ENCODE results near the gene SAMD10. TPM values are rescaled to one million over a fixed set of nuclear protein-coding genes. Genes with fewer than 3 reads are reported as not detected.
"Not testable (repeated sequence)": the region's sequence is repeated elsewhere in the genome, so short reads cannot be mapped to it uniquely, and the experiment has no call there.

SAMD10 gene
- total RNA-seq, 1 donor from 2014 or later: 5.4 TPM

GRCh38 chr20:63941282-63942081 is 38.0 kb downstream of the SAMD10 start:
- no peak for DNase-seq (ENCODE audit: low read depth)

DNA sequence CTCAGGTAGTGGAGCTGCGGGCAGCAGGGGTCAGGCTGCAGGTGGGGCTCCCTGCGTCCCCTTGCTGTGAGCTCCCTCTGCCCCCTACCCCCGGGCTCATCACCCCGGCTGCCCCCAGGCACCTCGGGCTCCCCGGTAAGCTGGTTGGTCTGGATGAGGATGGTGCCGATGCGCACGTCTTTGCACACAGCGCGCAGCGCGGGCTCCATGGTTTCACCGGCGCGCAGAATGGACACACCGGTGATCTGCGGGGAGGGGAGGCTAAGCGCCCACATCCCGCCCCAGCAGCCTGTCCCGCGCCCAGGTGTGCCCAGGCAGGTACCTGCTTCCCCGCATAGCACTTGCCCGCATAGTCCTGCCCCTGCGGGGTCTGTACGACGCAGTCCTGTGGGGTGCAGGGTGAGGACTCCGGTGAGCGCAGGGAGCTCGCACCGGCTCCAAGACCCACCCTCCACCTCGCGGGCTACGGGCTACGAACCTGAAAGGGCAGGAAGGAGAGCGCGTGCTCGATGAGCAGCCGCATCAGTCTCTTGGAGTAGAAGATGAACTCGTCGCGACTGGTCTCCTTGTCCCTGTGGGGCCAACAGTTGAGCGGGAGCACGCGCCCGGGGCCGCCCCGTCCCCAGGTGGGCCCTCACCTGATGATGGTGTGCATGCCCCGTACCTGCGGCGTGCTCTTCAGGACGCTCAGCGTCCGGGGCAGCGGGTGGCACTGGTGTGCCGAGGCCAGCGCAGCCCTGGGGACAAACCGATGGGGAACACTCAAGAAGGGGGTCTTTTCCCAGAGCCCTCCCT is 38.8 kb downstream of the SAMD10 start:
- no peak for DNase-seq (ENCODE audit: low read depth)

DNA sequence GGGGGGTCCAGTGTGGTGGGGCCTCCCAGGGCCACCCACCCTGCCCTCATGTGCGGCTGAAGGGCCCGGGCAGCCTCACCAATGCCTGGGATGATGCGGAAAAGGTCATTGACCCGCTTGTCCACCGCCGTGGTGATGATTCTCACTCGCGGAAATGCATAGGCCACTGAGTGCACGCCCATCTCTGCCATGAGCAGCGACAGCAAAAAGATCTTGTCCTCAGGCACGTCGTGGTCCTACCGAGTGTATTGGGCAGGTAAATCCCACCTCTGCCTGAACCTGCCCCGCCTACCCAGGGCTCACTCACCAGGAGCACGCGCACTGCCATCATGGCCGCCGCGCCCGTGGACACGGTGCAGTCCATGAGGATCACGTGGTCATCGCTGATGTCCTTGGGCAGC is 39.4 kb downstream of the SAMD10 start:
- DNase-seq (ENCODE audit: low read depth): no peak

- no peak for DNase-seq (ENCODE audit: low read depth)
These were observed 40.1 kb downstream of the SAMD10 start for GRCh38 chr20:63939061-63939935.

DNA sequence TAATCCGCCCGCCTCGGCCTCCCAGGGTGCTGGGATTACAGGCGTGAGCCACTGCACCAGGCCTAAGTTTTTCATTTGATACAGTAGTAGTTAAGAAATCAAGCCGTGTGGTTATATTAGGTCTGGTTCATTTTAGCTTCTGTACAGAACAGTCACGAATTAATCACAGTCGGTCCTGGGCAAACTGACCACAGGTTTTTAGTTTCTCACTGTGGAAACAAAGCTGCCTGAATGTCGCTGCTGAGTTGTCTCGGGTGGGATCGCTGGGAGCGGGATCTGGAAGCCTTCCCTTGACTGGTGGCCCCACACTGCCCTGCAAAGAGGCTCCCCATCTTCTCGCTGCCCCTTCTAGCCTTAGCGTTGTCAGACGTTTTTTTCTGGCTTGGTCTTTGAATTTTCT is 41.8 kb downstream of the SAMD10 start:
- DNase-seq (ENCODE audit: low read depth): no peak

DNA sequence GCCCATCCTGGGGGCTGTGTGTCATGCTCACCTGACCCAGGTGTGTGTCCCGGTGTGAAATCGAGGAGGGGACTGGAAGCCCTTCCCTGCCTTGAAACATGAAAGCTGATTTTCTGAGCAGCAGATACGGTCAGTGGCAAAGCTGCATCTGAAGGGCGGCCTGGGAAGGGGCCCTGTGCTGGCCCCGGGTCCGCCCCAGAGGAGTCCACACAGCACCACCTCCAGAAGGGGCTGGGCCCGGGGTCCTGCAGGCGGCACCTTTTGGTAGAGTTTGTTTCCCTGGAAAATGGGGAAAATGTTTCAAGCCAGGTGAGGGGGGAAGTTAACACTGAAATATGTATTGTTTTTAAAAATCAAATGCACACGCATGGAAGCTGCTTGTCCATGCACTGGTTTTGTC is 44.0 kb downstream of the SAMD10 start:
- DNase-seq (ENCODE audit: low read depth): no peak

DNA sequence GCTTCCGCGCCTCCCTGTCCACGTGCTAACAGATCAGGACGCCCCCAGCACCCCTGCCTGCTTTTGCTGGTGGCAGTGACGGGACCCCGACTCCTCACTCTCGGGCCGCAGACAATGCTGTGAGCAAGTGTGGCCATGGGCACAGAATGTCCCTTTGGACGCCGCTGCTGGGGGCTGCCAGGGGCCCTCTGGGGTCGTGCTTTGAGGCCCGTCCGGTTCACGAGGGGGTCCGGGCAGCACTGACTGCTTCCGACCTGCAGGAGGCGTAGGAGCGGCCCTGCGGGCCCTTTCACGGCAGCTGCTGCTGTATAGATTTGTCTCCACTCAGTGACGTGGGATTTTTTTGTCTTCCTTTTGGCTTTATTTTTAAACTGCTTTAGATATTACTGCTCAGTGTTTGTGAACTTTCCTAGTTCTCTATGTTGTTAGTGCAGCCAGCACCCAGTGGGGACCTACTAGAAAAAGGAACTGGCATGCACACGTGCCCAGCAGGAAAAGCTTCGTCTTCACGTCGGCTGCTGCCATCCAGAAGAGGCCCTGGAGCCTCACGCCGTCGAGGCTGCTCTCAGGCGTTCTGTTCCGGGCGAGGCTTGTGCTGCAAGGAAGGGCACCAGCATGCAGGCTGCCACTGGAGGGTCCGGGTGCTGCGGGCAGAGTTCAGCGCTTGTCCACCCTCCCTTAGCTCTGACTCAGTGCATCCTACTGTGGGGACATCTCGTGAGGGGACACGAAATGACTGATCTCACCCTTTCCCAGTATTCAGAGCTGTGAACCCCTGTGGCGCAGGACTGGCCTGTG is 45.0 kb downstream of the SAMD10 start:
- no peak for DNase-seq (ENCODE audit: low read depth)

DNA sequence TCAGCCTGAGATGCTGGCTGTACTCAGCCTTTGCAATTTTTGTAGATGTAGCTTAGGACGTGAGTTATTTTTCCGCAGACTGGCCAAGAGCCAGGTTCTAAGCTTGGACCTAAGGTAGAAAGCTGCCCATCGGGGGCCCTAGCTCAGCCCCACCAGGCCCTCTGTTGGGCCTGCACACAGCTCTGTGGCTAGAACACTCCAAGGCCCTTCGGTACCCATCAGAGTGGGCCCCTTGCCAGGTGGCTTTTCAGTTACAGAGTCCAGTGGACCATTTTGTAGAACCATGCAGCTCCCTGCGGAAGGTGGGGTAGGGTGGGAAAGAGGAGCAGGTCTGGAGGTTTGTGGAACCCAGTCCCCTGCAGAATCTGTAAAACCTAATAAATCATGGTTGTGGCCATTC is 45.8 kb downstream of the SAMD10 start:
- no peak for DNase-seq (ENCODE audit: low read depth)

- no peak for DNase-seq (ENCODE audit: low read depth)
These were observed 46.8 kb downstream of the SAMD10 start for GRCh38 chr20:63932606-63933160.

DNA sequence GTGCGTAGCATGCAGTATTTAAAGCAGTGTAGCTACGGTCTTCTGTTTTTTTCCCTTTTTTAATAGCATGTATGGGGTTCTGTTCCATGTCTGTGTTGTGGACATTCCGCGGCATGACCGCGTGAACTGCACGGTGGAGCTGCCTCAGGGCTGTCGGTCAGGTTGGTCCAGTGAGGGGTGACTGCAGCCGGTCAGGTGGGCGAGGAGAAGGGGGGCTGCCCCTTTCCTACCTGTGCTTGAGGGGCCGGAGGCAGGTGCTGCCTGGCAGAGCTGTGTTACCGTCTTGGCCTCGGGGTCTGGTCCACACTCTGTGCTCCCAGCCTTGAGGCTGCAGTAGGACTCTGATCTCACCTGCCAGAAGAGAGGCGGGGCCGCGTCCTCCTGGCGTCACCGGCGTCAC is 47.7 kb downstream of the SAMD10 start:
- DNase-seq (ENCODE audit: low read depth): no peak

- no peak for DNase-seq (ENCODE audit: low read depth)
These were observed 48.4 kb downstream of the SAMD10 start for GRCh38 chr20:63930971-63931553.

DNA sequence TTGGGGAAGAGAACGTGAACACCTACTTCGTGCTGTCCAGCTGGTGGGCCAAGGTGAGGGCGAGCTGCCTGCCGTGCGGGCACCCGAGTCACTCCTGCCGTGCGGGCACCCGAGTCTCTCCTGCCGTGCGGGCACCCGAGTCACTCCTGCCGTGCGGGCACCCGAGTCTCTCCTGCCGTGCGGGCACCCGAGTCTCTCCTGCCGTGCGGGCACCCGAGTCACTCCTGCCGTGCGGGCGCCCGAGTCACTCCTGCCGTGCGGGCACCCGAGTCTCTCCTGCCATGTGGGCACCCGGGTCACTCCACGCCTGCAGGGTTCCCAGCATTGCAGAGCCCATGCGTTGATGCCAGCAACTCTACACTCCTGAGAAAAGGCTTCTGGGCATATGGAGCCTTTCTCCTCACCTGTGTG is 50.0 kb downstream of the SAMD10 start:
- DNase-seq (ENCODE audit: low read depth): not testable (repeated sequence)

- DNase-seq (ENCODE audit: low read depth): no peak
These were observed 50.4 kb downstream of the SAMD10 start for GRCh38 chr20:63929071-63929470.

- no peak for DNase-seq (ENCODE audit: low read depth)
These were observed 53.1 kb downstream of the SAMD10 start for GRCh38 chr20:63926298-63926697.

GRCh38 chr20:63924241-63924640 is 55.2 kb downstream of the SAMD10 start:
- DNase-seq (ENCODE audit: low read depth): no peak

Other genes with a start within 250 kb of the SAMD10 start
- 3.5 and 4.3 TPM in 2 replicates for gene LIME1, start 243.0 kb downstream of the SAMD10 start, total RNA-seq
- 14.9 and 31.5 TPM in 2 replicates for gene SLC2A4RG, start 239.9 kb downstream of the SAMD10 start, total RNA-seq
- 3.5 and 5.4 TPM in 2 replicates for gene ZBTB46, start 148.4 kb downstream of the SAMD10 start, total RNA-seq
- not detected in 2 replicates for gene ABHD16B, start 118.1 kb downstream of the SAMD10 start, total RNA-seq
- gene TPD52L2, start 114.4 kb downstream of the SAMD10 start, total RNA-seq: 154 and 158 TPM in 2 replicates
- gene DNAJC5, start 84.5 kb downstream of the SAMD10 start, total RNA-seq: 82.6 and 91.0 TPM in 2 replicates
- gene UCKL1, start 23.2 kb downstream of the SAMD10 start, total RNA-seq: 20.3 and 27.8 TPM in 2 replicates
- 5.0 and 13.0 TPM in 2 replicates for gene ZNF512B, start 9.7 kb downstream of the SAMD10 start, total RNA-seq
- gene PRPF6, start 1.5 kb upstream of the SAMD10 start, total RNA-seq: 66.0 and 94.5 TPM in 2 replicates
- gene C20orf204, start 56.5 kb upstream of the SAMD10 start, total RNA-seq: 0.45 TPM in 1 of 2 replicates, not detected in the other
- gene SOX18, start 70.0 kb upstream of the SAMD10 start, total RNA-seq: 0.05 and 0.17 TPM in 2 replicates
- 15.3 and 21.8 TPM in 2 replicates for gene TCEA2, start 83.6 kb upstream of the SAMD10 start, total RNA-seq
- 10.5 and 12.2 TPM in 2 replicates for gene RGS19, start 99.9 kb upstream of the SAMD10 start, total RNA-seq
- gene OPRL1, start 100.4 kb upstream of the SAMD10 start, total RNA-seq: 0.52 and 1.5 TPM in 2 replicates
- not detected in 2 replicates for gene LKAAEAR1, start 104.8 kb upstream of the SAMD10 start, total RNA-seq
- gene NPBWR2, start 127.9 kb upstream of the SAMD10 start, total RNA-seq: not detected in 2 replicates
- under 0.01 and 0.17 TPM in 2 replicates for gene MYT1, start 184.8 kb upstream of the SAMD10 start, total RNA-seq